ENCODE data around the gene ARPIN.
"Not testable (repeated sequence)": the region's sequence is repeated elsewhere in the genome, so short reads cannot be mapped to it uniquely, and the experiment has no call there.

The ARPIN gene

DNA sequence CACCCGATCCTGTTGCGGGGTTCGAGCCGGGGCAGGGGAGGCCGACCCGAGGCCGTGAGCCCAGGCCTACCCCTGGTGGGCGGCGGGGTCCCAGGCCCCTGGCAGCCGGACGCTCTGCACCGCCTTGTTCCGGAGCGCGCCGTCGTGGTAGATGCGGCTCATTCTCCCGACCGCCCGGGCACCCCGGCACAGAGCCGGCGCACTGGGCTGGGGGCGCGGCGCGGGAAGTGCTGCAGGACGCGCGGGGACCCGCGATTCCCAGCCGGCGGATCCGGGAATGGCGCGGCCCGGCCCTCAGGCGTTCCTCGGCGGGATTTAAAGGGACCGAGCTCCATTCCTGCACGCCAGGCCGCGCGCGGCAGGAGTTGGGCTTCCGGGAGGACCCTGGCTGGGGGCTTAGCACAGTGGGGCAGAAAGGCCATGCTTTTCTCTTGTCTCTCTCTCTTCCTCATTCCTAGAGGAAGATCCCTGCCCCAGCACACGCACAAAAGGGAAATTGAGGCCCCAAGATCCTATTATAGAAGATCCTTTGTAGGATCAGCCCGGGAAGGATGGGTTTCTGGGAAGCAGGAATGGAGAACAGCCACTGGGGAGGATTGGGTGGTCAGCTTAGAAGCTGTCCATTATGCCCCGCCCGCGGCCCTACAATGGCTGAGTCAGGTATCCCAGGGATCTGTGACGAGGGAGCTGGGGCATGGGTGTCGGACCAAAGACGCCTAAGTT, at the start of gene ARPIN:
Gene ARPIN, minus strand, starts transcription at position 279 of the 723 bp plus-strand sequence. Its CDS starts 117 bp downstream, at position 162.
- peak; percentile 34 for DNase-seq

GRCh38 chr15:89958107-89958805, 45.5 kb upstream of the ARPIN start:
- no peak for DNase-seq

DNA sequence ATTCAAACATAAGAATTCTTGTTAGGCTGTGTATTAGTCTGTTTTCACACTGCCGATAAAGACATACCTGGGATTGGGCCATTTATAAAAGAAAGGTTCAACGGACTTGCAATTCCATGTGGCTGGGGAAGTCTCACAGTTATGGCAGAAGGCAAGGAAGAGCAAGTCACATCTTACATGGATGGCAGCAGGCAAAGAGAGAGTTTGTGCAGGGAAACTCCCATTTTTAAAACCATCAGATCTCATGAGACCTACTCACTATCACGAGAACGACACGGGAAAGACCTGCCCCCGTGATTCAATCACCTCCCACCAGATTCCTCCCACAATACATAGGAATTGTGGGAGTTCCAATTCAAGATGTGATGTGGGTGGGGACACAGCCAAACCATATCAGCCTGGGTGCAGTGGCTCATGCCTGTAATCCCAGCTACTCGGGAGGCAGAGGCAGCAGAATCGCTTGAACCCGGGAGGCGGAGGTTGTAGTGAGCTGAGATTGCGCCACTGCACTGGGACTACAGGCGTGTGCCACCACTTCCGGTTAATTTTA, 42.8 kb upstream of the ARPIN start:
- DNase-seq = not testable (repeated sequence)

DNA sequence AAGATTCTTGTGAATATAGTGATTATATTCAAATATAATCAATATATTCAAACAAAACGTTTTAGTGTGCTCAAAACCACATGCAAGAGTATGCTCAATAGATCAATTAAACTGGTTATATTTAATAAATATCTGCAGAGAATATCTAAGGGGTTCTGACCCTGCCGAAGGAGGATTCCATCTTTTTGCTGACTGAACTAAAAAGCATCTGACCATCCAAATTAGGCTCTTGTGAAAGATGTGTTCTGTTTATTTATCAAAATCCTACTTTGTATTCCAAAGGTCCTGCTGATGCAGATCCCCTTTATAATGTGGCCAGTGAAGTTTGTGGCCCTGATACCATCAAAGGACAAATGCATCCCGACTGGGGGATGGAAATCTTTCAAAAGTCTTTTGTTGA, 41.8 kb upstream of the ARPIN start:
- DNase-seq = no peak

GRCh38 chr15:89948796-89949195, 36.0 kb upstream of the ARPIN start:
- DNase-seq = no peak

DNA sequence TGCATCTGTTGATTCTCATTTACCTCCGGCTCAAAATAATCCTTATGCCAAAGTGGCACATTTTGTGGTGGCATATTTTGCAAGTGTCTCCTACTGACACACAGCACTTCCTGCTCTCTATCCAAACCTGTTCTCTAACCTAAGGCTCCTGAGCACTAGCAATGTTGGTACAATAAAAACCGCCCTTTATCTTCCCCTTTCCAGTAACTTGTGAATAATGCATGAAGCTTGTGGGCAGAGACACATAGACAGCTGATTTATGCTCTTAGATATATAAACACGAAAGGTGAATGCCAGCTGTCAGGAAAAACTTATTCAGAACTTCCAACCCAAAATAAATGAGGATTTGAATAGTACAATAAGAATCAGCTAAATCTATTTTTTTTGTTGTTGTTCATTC, 34.6 kb upstream of the ARPIN start:
- no peak for DNase-seq

- no peak for DNase-seq
Observed at GRCh38 chr15:89946681-89947299, 34.0 kb upstream of the ARPIN start.

DNA sequence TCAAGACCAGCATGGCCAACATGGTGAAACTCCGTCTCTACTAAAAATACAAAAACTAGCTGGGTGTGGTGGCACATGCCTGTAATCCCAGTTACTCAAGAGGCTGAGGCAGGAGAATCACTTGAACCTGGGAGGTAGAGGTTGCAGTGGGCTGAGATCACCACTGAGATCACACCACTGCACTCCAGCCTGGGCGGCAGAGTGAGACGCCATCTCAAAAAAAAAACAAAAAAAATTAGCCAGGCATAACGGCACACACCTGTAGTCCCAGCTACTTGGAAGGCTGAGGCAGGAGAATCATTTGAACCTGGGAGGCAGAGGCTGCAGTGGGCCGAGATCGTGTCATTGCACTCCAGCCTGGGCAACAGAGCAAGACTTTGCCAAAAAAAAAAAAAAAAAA, 31.0 kb upstream of the ARPIN start:
- DNase-seq = not testable (repeated sequence)

DNA sequence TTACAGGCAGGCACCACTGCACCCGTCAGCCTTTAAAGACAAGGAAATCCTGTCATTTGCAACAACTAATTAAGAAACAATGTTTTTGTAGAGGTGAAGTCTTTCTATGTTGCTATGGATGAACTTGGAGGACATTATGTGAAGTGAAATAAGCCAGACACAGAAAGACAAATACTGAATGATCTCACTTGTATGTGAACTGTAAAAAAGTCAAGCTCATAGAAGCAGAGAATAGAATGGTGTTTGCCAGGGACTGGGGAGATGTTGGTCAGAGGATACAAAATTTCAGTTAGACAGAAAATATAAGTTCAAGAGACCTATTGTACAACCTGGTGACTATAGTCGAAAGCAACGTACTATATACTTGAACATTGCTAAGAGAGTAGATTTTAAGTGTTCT, 27.2 kb upstream of the ARPIN start:
- DNase-seq = no peak

DNA sequence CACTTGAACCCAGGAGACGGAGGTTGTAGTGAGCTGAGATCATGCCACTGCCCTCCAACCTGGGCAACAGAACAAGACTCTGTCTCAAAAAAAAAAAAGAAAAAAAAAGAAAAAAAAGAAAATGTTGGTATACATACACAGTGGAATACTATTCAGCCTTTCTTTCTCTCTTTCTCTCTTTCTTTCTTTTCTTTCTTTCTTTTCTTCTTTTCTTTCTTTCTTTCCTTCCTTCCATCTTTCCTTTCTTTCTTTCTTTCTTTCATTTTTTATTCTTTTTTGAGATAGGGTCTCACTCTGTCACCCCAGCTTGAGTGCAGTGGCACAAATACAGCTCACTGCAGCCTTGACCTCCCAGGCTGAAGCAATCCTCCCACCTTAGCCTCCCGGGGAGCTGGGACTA, 26.6 kb upstream of the ARPIN start:
- DNase-seq = not testable (repeated sequence)

- no peak for DNase-seq
Observed at GRCh38 chr15:89937365-89938350, 24.9 kb upstream of the ARPIN start.

DNA sequence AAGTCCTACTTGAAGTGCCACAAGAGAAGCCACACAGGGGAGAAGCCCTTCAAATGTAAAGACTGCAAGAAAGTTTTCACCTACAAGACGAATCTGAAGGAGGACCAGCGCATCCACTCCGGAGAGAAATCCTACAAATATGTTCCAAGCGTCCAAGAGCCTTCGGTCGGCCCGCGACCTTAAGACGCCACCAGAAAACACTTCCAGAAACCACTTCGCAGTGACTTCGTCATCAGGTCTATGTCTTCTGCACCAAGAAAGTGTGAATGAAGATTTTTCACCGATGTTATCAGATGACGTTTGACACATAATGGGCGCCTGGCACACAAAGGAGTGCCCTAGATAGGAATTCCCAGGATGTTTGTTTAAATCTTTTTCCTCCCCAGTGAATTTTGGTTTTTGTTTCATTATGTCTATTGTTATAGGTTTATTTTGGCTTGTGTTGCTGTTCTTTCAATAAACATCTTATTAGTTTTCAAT, 24.1 kb upstream of the ARPIN start:
- no peak for DNase-seq

DNA sequence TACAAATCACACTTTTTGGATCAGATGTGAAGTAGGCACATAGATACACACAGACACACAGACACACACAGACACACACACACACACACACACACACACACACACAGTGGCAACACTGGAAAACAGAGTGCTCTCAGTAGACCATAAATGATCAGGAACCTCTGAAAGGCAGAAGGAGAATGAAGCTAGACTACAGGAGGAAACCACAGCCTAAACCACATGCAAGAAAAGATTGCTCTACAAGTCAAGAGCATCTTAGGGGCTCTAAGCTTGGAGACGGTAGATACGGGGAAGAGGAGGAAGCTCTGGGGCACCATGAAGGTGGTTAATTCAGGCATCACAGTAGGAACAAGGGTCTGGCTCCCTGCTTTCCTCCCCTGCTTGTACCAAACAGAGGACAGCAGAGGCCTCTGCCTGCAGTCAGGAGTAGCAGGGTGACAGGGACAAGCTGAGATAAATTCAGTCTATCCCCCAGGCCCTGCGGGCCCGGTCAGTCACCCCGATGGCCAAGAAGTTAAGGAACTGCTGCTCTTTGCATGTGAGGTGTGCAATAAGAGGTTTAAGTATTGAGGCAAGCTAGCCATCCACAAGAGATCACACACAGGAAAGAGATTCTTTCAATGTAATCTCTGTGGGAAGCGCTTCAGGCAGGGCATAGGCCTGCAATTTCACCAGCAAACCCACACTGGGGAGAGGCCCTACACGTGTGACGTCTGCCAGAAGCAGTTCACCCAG, 23.5 kb upstream of the ARPIN start:
- no peak for DNase-seq

GRCh38 chr15:89932880-89933279, 20.1 kb upstream of the ARPIN start:
- DNase-seq = no peak

- no peak for DNase-seq
Observed at GRCh38 chr15:89928421-89928820, 15.7 kb upstream of the ARPIN start.

DNA sequence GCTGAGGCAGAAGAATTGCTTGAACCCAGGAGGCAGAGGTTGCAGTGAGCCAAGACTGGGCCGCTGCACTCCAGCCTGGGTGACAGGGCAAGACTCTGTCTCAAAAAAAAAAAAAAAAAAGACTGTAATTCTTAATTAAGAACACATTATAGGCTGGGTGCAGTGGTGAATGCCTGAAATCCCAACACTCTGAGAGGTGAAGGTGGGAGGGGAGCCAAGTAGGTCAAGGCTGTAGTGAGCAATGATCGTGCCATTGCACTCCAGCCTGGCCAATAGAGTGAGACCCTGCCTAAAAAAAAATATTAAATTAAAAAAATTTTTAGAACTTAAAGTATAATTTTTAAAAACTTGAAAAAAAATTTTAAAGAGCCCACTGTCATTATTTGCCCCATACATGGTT, 13.4 kb upstream of the ARPIN start:
- no peak for DNase-seq

DNA sequence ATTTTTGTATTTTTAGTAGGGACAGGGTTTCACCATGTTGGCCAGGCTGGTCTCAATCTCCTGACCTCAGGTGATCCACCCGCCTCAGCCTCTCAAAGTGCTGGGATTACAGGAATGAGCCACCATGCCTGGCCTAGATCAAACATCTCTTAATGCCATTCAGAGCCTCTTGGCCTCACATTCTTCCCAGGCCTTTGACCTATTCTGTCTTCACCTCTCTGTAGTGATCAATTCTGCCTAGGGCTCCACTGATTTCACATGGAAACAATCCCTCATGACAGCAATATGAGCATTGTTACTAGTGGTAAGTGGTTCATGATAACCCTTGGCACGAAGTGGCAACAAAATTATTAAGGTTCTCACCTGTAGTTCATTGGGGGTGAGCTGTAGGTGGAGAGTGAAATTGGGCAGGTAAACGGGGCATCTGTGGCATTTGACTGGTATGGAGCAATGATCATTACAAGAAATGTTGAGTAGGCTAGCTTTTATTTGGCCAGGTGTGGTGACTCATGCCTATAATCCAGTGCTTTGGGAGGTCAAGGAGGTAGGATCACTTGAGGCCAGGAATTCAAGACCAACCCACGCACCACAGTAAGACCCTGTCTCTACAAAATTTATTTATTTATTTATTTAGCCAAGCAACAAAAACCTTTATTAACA, 4.8 kb upstream of the ARPIN start:
- no peak for DNase-seq

DNA sequence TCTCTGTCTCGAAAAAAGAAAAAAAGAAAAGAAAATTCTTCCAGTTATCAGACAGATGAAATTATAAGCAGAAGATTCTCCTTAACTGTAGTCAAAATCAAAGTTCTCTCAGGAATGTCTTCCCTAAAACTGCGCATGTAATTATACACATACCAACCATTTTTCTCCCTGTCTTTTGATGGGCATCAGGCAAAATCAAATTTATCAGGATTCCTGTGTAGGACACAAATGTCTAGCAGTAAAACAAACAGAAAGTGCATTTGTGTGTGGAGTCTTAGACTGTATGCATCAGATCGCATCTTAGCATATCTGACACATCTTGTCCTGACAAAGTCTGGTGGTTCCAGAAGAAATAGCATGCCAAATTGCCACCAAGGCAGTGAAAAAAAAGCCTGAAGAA, 3.9 kb upstream of the ARPIN start:
- no peak for DNase-seq

- no peak for DNase-seq
Observed at GRCh38 chr15:89912145-89912673, 543 bp downstream of the ARPIN start.

DNA sequence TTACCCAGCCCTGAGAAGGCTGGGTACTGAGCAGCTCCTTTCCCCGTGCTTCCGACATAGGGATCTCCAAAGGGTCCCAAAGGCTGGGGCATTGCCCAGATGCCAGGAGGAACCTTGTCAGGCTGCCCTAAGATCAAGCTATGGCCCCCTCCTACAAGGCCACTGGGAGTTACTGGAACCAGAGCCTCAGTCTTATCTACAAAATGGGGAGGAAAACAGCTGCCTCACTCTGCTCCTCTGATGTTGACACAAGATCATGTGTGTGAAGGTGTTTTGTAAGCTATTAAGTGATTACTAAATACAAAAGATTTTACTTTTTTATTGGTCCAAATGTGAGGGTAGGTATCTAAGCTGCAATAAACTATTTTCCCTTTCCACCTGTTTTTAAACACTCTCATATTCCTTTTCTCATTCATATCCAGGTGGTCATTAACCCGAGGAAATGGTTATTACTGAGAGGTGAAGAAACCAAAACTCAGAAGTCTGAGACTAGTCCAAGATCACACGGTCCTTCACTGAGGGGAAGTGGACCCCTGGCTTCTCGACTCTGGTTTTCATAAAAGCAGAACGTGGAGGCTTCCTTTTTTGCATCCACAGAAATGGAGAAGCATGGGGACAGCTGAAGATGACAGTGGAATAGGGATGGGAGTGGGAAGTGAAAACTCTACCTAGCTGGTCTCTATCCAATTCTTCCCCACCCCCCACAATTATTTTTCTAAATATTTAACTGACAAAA, 1.7 kb downstream of the ARPIN start:
- no peak for DNase-seq
